Measurements from ENCODE around the gene PPP2R5E.
"Not testable (repeated sequence)": the region's sequence is repeated elsewhere in the genome, so short reads cannot be mapped to it uniquely, and the experiment has no call there.

Gene PPP2R5E

DNA sequence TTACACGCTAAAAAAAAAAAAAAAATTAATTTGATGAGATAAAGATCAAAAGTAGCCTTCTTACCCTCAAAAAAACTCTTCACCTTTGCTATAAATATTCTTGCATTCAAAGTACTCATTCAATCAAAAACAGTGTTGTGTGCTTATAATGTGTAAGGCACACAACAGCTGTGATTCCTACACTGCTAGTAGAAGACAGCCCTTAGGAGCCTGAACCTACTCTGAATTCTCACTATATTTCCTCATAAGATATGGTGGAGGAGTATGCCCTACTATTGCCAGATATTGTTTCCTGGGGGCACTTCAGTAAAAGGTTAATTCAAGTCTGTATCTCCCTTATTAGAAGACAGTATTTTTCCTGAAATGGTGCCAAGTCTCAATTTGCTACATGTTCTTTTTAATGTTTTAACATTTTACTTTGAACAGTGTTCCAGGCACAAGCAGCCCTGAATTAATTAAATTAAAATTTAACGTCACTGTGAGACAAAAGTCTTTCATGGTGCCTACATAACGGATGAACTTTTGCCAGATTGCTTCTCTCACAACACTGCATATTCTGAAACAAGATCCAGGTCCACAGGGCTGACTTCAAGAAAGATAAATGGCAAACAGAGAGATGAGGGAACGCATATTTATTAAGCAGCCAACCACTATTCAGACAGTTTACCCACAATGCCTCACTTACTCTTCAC, 19.3 kb downstream of the PPP2R5E start:
- Histone ChIP-seq H3K9me2 (replicated peaks; ENCODE audit: insufficient read depth, low read length) (no peaks in the 10 kb centered on the region), H3K27ac (ENCODE audit: low read depth, low read length) (no peak overlapping the region), H3K4me2 (ENCODE audit: low read depth, low read length, poor library complexity, severe bottlenecking) (no peak overlapping the region), H3K79me2 (ENCODE audit: insufficient read depth, low read length) (peaks cover 54% of the 10 kb centered on the region), H2AFZ (ENCODE audit: low read depth, low read length, severe bottlenecking) (no peak overlapping the region), H4K20me1 (ENCODE audit: low read depth, low read length) (peaks cover 10% of the 10 kb centered on the region; the same call in 1 of the 2 replicates), H3K9me3 (ENCODE audit: insufficient read depth, low read length) (no peaks in the 10 kb centered on the region), H3K27me3 (ENCODE audit: low read length) (no peaks in the 10 kb centered on the region), H3F3A (ENCODE audit: insufficient read depth) (peaks cover 2% of the 10 kb centered on the region; the same call in 1 of the 2 replicates), H3K9ac (ENCODE audit: low read length) (no peak overlapping the region), H3K4me3 (ENCODE audit: insufficient read depth, low read length, poor library complexity, severe bottlenecking) (no peak overlapping the region), H3K36me3 (ENCODE audit: low read length) (peaks cover 6% of the 10 kb centered on the region)
- TF ChIP-seq EZH2phosphoT487 (conservative IDR thresholded peaks at IDR 0.05; ENCODE audit: low read length) (no peak), CTCF (IDR thresholded peaks at IDR 0.05; ENCODE audit: insufficient read depth, low read length, poor library complexity, severe bottlenecking) (no peak)

GRCh38 chr14:63522511-63522910, 20.7 kb downstream of the PPP2R5E start:
- H3K9me3 ChIP-seq (ENCODE audit: insufficient read depth, low read length): not testable (repeated sequence)
- H3K79me2 ChIP-seq (ENCODE audit: insufficient read depth, low read length): peaks cover 52% of the 10 kb centered on the region

DNA sequence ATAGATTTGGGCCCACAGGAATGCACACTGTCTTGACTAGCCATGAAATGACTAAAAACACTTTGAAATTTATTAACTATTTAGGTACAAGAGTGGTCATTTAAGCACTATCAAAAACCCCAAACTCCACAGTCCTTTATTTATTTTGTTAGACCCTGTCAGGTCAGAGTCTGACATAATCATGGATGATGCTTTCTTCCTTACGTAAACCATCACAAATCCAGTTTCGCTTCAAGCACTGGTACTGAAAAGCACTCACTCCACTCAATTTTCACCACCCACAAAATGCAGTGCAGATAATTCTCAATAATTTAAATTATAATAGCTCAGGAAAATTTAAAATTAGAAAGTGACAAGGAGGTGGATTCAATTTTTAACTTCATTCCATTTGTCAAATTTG, 25.8 kb downstream of the PPP2R5E start:
- TF ChIP-seq CTCF (IDR thresholded peaks at IDR 0.05; ENCODE audit: insufficient read depth, low read length, poor library complexity, severe bottlenecking) (no peak), EZH2phosphoT487 (conservative IDR thresholded peaks at IDR 0.05; ENCODE audit: low read length) (no peak)
- Histone ChIP-seq H3K9me2 (replicated peaks; ENCODE audit: insufficient read depth, low read length) (no peaks in the 10 kb centered on the region), H3K4me3 (ENCODE audit: insufficient read depth, low read length, poor library complexity, severe bottlenecking) (no peak overlapping the region), H4K20me1 (ENCODE audit: low read depth, low read length) (peaks cover 12% of the 10 kb centered on the region; the same call in 1 of the 2 replicates), H3K9me3 (ENCODE audit: insufficient read depth, low read length) (no peaks in the 10 kb centered on the region), H3K27ac (ENCODE audit: low read depth, low read length) (no peak overlapping the region), H3K27me3 (ENCODE audit: low read length) (no peaks in the 10 kb centered on the region), H3K9ac (ENCODE audit: low read length) (no peak overlapping the region), H3K36me3 (ENCODE audit: low read length) (0 out of 2 replicates have a peak, but pooled peaks cover 3% of the 10 kb centered on the region), H2AFZ (ENCODE audit: low read depth, low read length, severe bottlenecking) (no peak overlapping the region), H3K79me2 (ENCODE audit: insufficient read depth, low read length) (peaks cover 61% of the 10 kb centered on the region), H3K4me2 (ENCODE audit: low read depth, low read length, poor library complexity, severe bottlenecking) (no peak overlapping the region), H3F3A (ENCODE audit: insufficient read depth) (no peaks in the 10 kb centered on the region; the same call in 1 of the 2 replicates)

More at GRCh38 chr14:63522511-63522910, 20.7 kb downstream of the PPP2R5E start:
- not testable (repeated sequence) for H2AFZ ChIP-seq (ENCODE audit: low read depth, low read length, severe bottlenecking); H3K4me2 ChIP-seq (ENCODE audit: low read depth, low read length, poor library complexity, severe bottlenecking); H4K20me1 ChIP-seq (ENCODE audit: low read depth, low read length); H3K4me3 ChIP-seq (ENCODE audit: insufficient read depth, low read length, poor library complexity, severe bottlenecking); H3K27me3 ChIP-seq (ENCODE audit: low read length); H3K27ac ChIP-seq (ENCODE audit: low read depth, low read length); H3K9me2 ChIP-seq (replicated peaks; ENCODE audit: insufficient read depth, low read length); H3K36me3 ChIP-seq (ENCODE audit: low read length); H3F3A ChIP-seq (ENCODE audit: insufficient read depth); H3K9ac ChIP-seq (ENCODE audit: low read length)

- Histone ChIP-seq H3K4me2 (ENCODE audit: low read depth, low read length, poor library complexity, severe bottlenecking) (no peak overlapping the region), H3K9me2 (replicated peaks; ENCODE audit: insufficient read depth, low read length) (no peaks in the 10 kb centered on the region), H4K20me1 (ENCODE audit: low read depth, low read length) (peaks cover 12% of the 10 kb centered on the region; the same call in 1 of the 2 replicates), H3K27ac (ENCODE audit: low read depth, low read length) (no peak overlapping the region), H3K4me3 (ENCODE audit: insufficient read depth, low read length, poor library complexity, severe bottlenecking) (no peak overlapping the region), H3K9me3 (ENCODE audit: insufficient read depth, low read length) (no peaks in the 10 kb centered on the region), H2AFZ (ENCODE audit: low read depth, low read length, severe bottlenecking) (no peak overlapping the region), H3K79me2 (ENCODE audit: insufficient read depth, low read length) (peaks cover 76% of the 10 kb centered on the region), H3K9ac (ENCODE audit: low read length) (no peak overlapping the region), H3K36me3 (ENCODE audit: low read length) (0 out of 2 replicates have a peak, but pooled peaks cover 3% of the 10 kb centered on the region), H3K27me3 (ENCODE audit: low read length) (no peaks in the 10 kb centered on the region), H3F3A (ENCODE audit: insufficient read depth) (no peaks in the 10 kb centered on the region; the same call in 1 of the 2 replicates)
- TF ChIP-seq CTCF (IDR thresholded peaks at IDR 0.05; ENCODE audit: insufficient read depth, low read length, poor library complexity, severe bottlenecking) (no peak), EZH2phosphoT487 (conservative IDR thresholded peaks at IDR 0.05; ENCODE audit: low read length) (no peak)
Observed at GRCh38 chr14:63515240-63515639, 27.9 kb downstream of the PPP2R5E start.
